HepG2 (cell line): ENCODE data around the gene OTUD1. TPM values are rescaled to one million over a fixed set of nuclear protein-coding genes. Genes with fewer than 3 reads are reported as not detected.

Experiments used
- ATAC-seq: fragments of 200-7000 bp; cut with Tn5 transposase; 3 replicates; pipeline ENCODE4 v1.9.1; 2020; ENCODE audit warnings: mild to moderate bottlenecking, moderate library complexity
- BruUV-seq: library from RNA; stranded (reverse); fragments of 400-500 nt; replicated peaks from 2 replicates; lab custom pipeline; 2021; lab: Mats Ljungman, UMichigan
- CTCF ChIA-PET: fragments of 300-600 bp; formaldehyde crosslinking; extraction: SDS; loops from one replicate; lab custom pipeline; 2021; ENCODE audit warnings: low total read pairs, inconsistent platforms, low intra/inter-chr PET ratio; lab: Yijun Ruan, JAX
- POLR2A ChIA-PET: fragments of 350-600 bp; sonication (Branson Sonifier 250); formaldehyde crosslinking; loops from one replicate; lab custom pipeline; 2020; ENCODE audit warnings: antibody characterized with exemption, inconsistent platforms; lab: Yijun Ruan, JAX
- DNase-seq: peaks from one replicate; pipeline ENCODE4 v3.0.0-alpha.2; 2015; ENCODE audit warnings: low spot score
- FAIRE-seq: peaks from 3 replicates; lab custom pipeline; 2011; peaks lifted over from hg19 to GRCh38; lab: Jason Lieb, UNC
- H2AFZ ChIP-seq: one replicate; pipeline ENCODE4 v1.6.1; 2011; ENCODE audit warnings: low read length, inconsistent platforms
- H3K27ac ChIP-seq: fragments of 300-600 bp; 3 replicates; pipeline ENCODE4 v1.8.0; 2011; ENCODE audit warnings: mixed run types, mild to moderate bottlenecking, mixed read lengths, low read length, inconsistent platforms; ENCODE audit not compliant: insufficient read depth; ENCODE audit errors: extremely low read length
- H3K27me3 ChIP-seq, 2 experiments: fragments of 200-600 bp in 1 of 2; 2 replicates in 1 of 2; 3 replicates in 1 of 2; pipeline versions ENCODE4 v1.6.0 to v1.8.0; 2011; ENCODE audit warnings: low read length in 2 of 2, mild to moderate bottlenecking in 2 of 2, moderate library complexity in 2 of 2, inconsistent platforms in 1 of 2; ENCODE audit not compliant: insufficient read depth in 2 of 2, control insufficient read depth in 1 of 2
- H3K36me3 ChIP-seq, 2 experiments: fragments of 200-600 bp in 1 of 2; replicated peaks in 1 of 2; 2 replicates in 1 of 2; 3 replicates in 1 of 2; pipeline versions ENCODE4 v1.5.1 to v1.8.0; 2011; ENCODE audit warnings: low read length in 2 of 2, inconsistent platforms in 1 of 2; ENCODE audit not compliant: insufficient read depth in 2 of 2, control insufficient read depth in 1 of 2
- H3K4me1 ChIP-seq: 2 replicates; pipeline ENCODE4 v1.5.1; 2012; ENCODE audit warnings: low read length, inconsistent platforms; ENCODE audit not compliant: insufficient read depth
- H3K4me2 ChIP-seq: 2 replicates; pipeline ENCODE4 v1.6.0; 2011; ENCODE audit warnings: low read depth, low read length, inconsistent platforms
- H3K4me3 ChIP-seq, 3 experiments: fragments of 200-600 bp in 1 of 3; sonication (generic), shearing (Covaris generic) in 1 of 3; replicated peaks in 1 of 3; 2 replicates each; pipeline ENCODE4 v1.5.1; 2011 to 2016; ENCODE audit warnings: low read length in 3 of 3, inconsistent platforms in 2 of 3, low read depth in 2 of 3, mild to moderate bottlenecking in 2 of 3, control low read depth in 1 of 3, mixed read lengths in 1 of 3; ENCODE audit not compliant: insufficient read depth in 1 of 3
- H3K79me2 ChIP-seq: one replicate; pipeline ENCODE4 v1.6.1; 2011; ENCODE audit warnings: low read length, inconsistent platforms; ENCODE audit not compliant: insufficient read depth
- H3K9ac ChIP-seq: 2 replicates; pipeline ENCODE4 v1.6.0; 2011; ENCODE audit warnings: mild to moderate bottlenecking, low read depth, low read length, inconsistent platforms; ENCODE audit not compliant: insufficient read depth
- H3K9me3 ChIP-seq: 2 replicates; pipeline ENCODE4 v1.5.1; 2012; ENCODE audit warnings: mild to moderate bottlenecking, low read length
- H4K20me1 ChIP-seq: 2 replicates; pipeline ENCODE4 v1.6.0; 2011; ENCODE audit warnings: inconsistent platforms, mild to moderate bottlenecking, low read length, moderate library complexity; ENCODE audit not compliant: insufficient read depth
- CREBL2 ChIP-seq: sonication (generic); formaldehyde crosslinking; IDR thresholded peaks from 2 replicates; pipeline ENCODE4 v1.8.1; 2023; ENCODE audit warnings: missing genetic modification reagents, mild to moderate bottlenecking, borderline replicate concordance
- GTF3A ChIP-seq: sonication (generic); formaldehyde crosslinking; conservative IDR thresholded peaks from 2 replicates; pipeline ENCODE4 v1.4.0; 2020; ENCODE audit warnings: mild to moderate bottlenecking, missing genetic modification reagents
- KLF11 ChIP-seq: IDR thresholded peaks from 2 replicates; pipeline ENCODE4 v1.6.1; 2016; ENCODE audit warnings: missing compliant biosample characterization
- MIXL1 ChIP-seq: IDR thresholded peaks from 2 replicates; pipeline ENCODE4 v1.6.1; 2016
- RCOR2 ChIP-seq: IDR thresholded peaks from 2 replicates; pipeline ENCODE4 v1.6.1; 2016; ENCODE audit warnings: missing biosample characterization, missing genetic modification reagents
- SAFB2 ChIP-seq: sonication (generic); formaldehyde crosslinking; IDR thresholded peaks from 2 replicates; pipeline ENCODE4 v1.5.1; 2020; ENCODE audit warnings: missing genetic modification reagents, low read depth, mild to moderate bottlenecking, borderline replicate concordance
- SCMH1 ChIP-seq: sonication (generic); formaldehyde crosslinking; IDR thresholded peaks from 2 replicates; pipeline ENCODE4 v1.9.0; 2021; ENCODE audit warnings: missing genetic modification reagents, mild to moderate bottlenecking, borderline replicate concordance
- SMAD9 ChIP-seq: sonication (generic); formaldehyde crosslinking; IDR thresholded peaks from 2 replicates; pipeline ENCODE4 v1.5.1; 2020; ENCODE audit warnings: mild to moderate bottlenecking, missing genetic modification reagents
- ZNF512B ChIP-seq: sonication (generic); formaldehyde crosslinking; IDR thresholded peaks from 2 replicates; pipeline ENCODE4 v1.5.1; 2020; ENCODE audit warnings: missing genetic modification reagents, mild to moderate bottlenecking, borderline replicate concordance
- ZNF782 ChIP-seq: sonication (generic); formaldehyde crosslinking; IDR thresholded peaks from 2 replicates; pipeline ENCODE4 v1.4.0; 2020; ENCODE audit warnings: missing genetic modification reagents, mild to moderate bottlenecking, borderline replicate concordance
- WGBS: methylation state at CpG from one replicate; pipeline ENCODE4 v1.1.6; 2017; ENCODE audit warnings: low lambda C conversion rate; 5-methylcytosine and 5-hydroxymethylcytosine counted together
- in situ Hi-C: cut with HindIII; loops from 2 replicates; pipeline ENCODE4 v1.10.0; 2017; ENCODE audit warnings: low pct_unique_long_range_greater_than_20kb; ENCODE audit not compliant: extremely low pct_ligation_motif_present
- intact Hi-C: fragments of 100-400 bp; cut with micrococcal nuclease; formaldehyde crosslinking; loops from one replicate; pipeline ENCODE4 v1.10.0; 2022; ENCODE audit not compliant: unreplicated experiment
- polyA plus RNA-seq, 8 experiments: library from polyadenylated mRNA; depleted of rRNA in 3 of 8; stranded (reverse) in 7 of 8; unstranded in 1 of 8; fragments of >200 nt; fragmentation: Illumina TruSeq in 4 of 8; extraction: Trizol in 4 of 8; gene quantifications; 2 replicates each; pipeline versions ENCODE4 v1.2.1 to v1.2.3, GENCODE V29; 2011 to 2016; ENCODE audit warnings: low read depth in 4 of 8, missing spikeins in 1 of 8, mixed read lengths in 1 of 8; ENCODE audit not compliant: insufficient read depth in 1 of 8
- total RNA-seq, 5 experiments: library from RNA; depleted of rRNA; stranded (reverse); fragments of >200 nt; fragmentation: Illumina TruSeq; extraction: Trizol; gene quantifications; 2 replicates each; pipeline ENCODE4 v1.2.3, GENCODE V29; 2016; ENCODE audit warnings: low read depth in 1 of 5
- TF ChIP-seq, protein P1 (sequence below): sonication (generic); formaldehyde crosslinking; conservative IDR thresholded peaks from 2 replicates; pipeline ENCODE4 v1.4.0; 2020; ENCODE audit warnings: mild to moderate bottlenecking, missing genetic modification reagents, moderate library complexity
- TF ChIP-seq, protein P2 (sequence below): sonication (generic); formaldehyde crosslinking; IDR thresholded peaks from 2 replicates; pipeline ENCODE4 v1.8.0; 2023; ENCODE audit warnings: mild to moderate bottlenecking, missing genetic modification reagents

The OTUD1 gene
- total and polyA plus RNA-seq, 2 of the 13 experiments (the other 11 are each of a cell fraction or from before 2014, with no cell fraction given): 1.2 to 1.4 TPM

GRCh38 chr10:23469596-23470237, 30.8 kb downstream of the OTUD1 start (continued):
- TF ChIP-seq, protein P1, sequence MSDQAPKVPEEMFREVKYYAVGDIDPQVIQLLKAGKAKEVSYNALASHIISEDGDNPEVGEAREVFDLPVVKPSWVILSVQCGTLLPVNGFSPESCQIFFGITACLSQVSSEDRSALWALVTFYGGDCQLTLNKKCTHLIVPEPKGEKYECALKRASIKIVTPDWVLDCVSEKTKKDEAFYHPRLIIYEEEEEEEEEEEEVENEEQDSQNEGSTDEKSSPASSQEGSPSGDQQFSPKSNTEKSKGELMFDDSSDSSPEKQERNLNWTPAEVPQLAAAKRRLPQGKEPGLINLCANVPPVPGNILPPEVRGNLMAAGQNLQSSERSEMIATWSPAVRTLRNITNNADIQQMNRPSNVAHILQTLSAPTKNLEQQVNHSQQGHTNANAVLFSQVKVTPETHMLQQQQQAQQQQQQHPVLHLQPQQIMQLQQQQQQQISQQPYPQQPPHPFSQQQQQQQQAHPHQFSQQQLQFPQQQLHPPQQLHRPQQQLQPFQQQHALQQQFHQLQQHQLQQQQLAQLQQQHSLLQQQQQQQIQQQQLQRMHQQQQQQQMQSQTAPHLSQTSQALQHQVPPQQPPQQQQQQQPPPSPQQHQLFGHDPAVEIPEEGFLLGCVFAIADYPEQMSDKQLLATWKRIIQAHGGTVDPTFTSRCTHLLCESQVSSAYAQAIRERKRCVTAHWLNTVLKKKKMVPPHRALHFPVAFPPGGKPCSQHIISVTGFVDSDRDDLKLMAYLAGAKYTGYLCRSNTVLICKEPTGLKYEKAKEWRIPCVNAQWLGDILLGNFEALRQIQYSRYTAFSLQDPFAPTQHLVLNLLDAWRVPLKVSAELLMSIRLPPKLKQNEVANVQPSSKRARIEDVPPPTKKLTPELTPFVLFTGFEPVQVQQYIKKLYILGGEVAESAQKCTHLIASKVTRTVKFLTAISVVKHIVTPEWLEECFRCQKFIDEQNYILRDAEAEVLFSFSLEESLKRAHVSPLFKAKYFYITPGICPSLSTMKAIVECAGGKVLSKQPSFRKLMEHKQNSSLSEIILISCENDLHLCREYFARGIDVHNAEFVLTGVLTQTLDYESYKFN: no peak
- TF ChIP-seq SCMH1 (CRISPR knock-in tag): no peak
- TF ChIP-seq SAFB2: no peak
- TF ChIP-seq KLF11 (CRISPR knock-in tag): no peak
- no peak for TF ChIP-seq GTF3A (CRISPR knock-in tag)
- TF ChIP-seq, protein P2, sequence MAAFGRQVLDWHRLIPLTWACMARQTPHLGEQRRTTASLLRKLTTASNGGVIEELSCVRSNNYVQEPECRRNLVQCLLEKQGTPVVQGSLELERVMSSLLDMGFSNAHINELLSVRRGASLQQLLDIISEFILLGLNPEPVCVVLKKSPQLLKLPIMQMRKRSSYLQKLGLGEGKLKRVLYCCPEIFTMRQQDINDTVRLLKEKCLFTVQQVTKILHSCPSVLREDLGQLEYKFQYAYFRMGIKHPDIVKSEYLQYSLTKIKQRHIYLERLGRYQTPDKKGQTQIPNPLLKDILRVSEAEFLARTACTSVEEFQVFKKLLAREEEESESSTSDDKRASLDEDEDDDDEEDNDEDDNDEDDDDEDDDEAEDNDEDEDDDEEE (CRISPR knock-in tag): no peak

DNA sequence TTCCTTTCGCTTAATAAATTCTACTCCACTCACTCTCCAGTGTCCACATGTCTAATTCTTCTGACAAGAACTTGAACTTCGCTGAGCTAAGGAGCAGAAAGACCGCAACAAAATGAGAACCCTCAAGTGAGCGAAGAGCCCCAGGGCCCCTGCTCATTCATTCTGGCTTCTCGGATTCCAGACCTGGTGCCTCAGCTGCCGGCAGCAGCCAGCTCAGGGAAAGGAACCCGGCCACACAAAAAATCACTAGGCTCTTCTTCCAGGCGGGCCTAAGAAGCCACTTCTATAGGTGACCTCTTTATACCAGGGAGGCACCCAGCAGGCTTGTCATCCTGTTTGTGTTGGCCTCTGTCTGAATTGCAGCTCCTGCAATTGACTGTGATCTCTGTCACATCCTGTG, 33.3 kb downstream of the OTUD1 start:
- ChIA-PET POLR2A (no interaction called here), CTCF (no interaction called here)
- Histone ChIP-seq H2AFZ (no peak overlapping the region), H3K79me2 (no peaks in the 10 kb centered on the region), H3K27ac (no peak overlapping the region), H3K4me3 (no peak overlapping the region), H3K36me3 (no peaks in the 10 kb centered on the region), H3K9ac (no peak overlapping the region), H3K27me3 (no peaks in the 10 kb centered on the region), H3K4me2 (no peak overlapping the region), H3K4me1 (no peaks in the 10 kb centered on the region), H4K20me1 (no peaks in the 10 kb centered on the region), H3K9me3 (no peaks in the 10 kb centered on the region)
- no TSS peak for BruUV-seq
- ATAC-seq: no peak
- no peak for FAIRE-seq
- intact Hi-C loops (no loop called here), in situ Hi-C loops (no loop called here)
- WGBS: 19% methylated on average over 8 of the region's 8 CpGs
- no peak for TF ChIP-seq RCOR2 (CRISPR knock-in tag)
- TF ChIP-seq MIXL1 (CRISPR knock-in tag): no peak
- TF ChIP-seq SMAD9 (CRISPR knock-in tag): no peak
- no peak for TF ChIP-seq ZNF782 (CRISPR knock-in tag)
- TF ChIP-seq CREBL2: no peak
- TF ChIP-seq ZNF512B (CRISPR knock-in tag): no peak
- no peak for DNase-seq
